Measurements from ENCODE around the gene BANF2. TPM values are rescaled to one million over a fixed set of nuclear protein-coding genes. Genes with fewer than 3 reads are reported as not detected.
"Not testable (repeated sequence)": the region's sequence is repeated elsewhere in the genome, so short reads cannot be mapped to it uniquely, and the experiment has no call there.

The BANF2 gene
- total and polyA plus RNA-seq, 2 experiments from 2014 or later, result not detected

GRCh38 chr20:17767624-17768023 is 67.9 kb downstream of the BANF2 start:
- H3K9ac ChIP-seq, result no peak overlapping the region
- no peaks in the 10 kb centered on the region for H3K36me3 ChIP-seq (ENCODE audit: low read depth)
- no peak for DNase-seq
- in situ Hi-C loops (cut with MboI), result no loop called here
- H3K4me3 ChIP-seq, result no peak overlapping the region
- H3K79me2 ChIP-seq (ENCODE audit: insufficient read depth), result no peaks in the 10 kb centered on the region
- no peaks in the 10 kb centered on the region for H4K20me1 ChIP-seq (ENCODE audit: insufficient read depth)
- WGBS, 2 experiments (ENCODE audit: low coverage in 1 of 2, low lambda C conversion rate in 2 of 2, missing lambda C conversion rate in 2 of 2), result 35 to 47% methylated on average over 2 of the region's 2 CpGs
- H3K27ac ChIP-seq, result no peak overlapping the region
- H3K9me2 ChIP-seq (ENCODE audit: insufficient read depth), result no peaks in the 10 kb centered on the region
- H3F3A ChIP-seq (ENCODE audit: insufficient read depth), result no peaks in the 10 kb centered on the region
- no peaks in the 10 kb centered on the region for H3K4me1 ChIP-seq (ENCODE audit: insufficient read depth)
- no peaks in the 10 kb centered on the region for H3K9me3 ChIP-seq (ENCODE audit: low read depth)
- H2AFZ ChIP-seq, result no peak overlapping the region
- no peak overlapping the region for H3K4me2 ChIP-seq (ENCODE audit: unreplicated experiment)
- H3K27me3 ChIP-seq (replicated peaks; ENCODE audit: insufficient read depth), result no peaks in the 10 kb centered on the region
- TF ChIP-seq EZH2 (IDR thresholded peaks at IDR 0.05; ENCODE audit: insufficient read depth, poor library complexity, severe bottlenecking) (no peak), EZH2phosphoT487 (IDR thresholded peaks at IDR 0.05; ENCODE audit: insufficient read depth, low read depth) (no peak)

GRCh38 chr20:17768271-17768670 is 68.5 kb downstream of the BANF2 start:
- 17 to 24% methylated on average over 2 of the region's 2 CpGs for WGBS, 2 experiments (ENCODE audit: low coverage in 1 of 2, low lambda C conversion rate in 2 of 2, missing lambda C conversion rate in 2 of 2)
- no peak overlapping the region for H3K27ac ChIP-seq
- H2AFZ ChIP-seq, result no peak overlapping the region
- H3K36me3 ChIP-seq (ENCODE audit: low read depth), result no peaks in the 10 kb centered on the region
- no peak for DNase-seq
- H3K27me3 ChIP-seq (replicated peaks; ENCODE audit: insufficient read depth), result no peaks in the 10 kb centered on the region
- in situ Hi-C loops (cut with MboI), result no loop called here
- H3K4me1 ChIP-seq (ENCODE audit: insufficient read depth), result no peaks in the 10 kb centered on the region
- no peak overlapping the region for H3K9ac ChIP-seq
- H3K9me2 ChIP-seq (ENCODE audit: insufficient read depth), result no peaks in the 10 kb centered on the region
- no peaks in the 10 kb centered on the region for H4K20me1 ChIP-seq (ENCODE audit: insufficient read depth)
- no peaks in the 10 kb centered on the region for H3K9me3 ChIP-seq (ENCODE audit: low read depth)
- no peaks in the 10 kb centered on the region for H3K79me2 ChIP-seq (ENCODE audit: insufficient read depth)
- H3K4me2 ChIP-seq (ENCODE audit: unreplicated experiment), result no peak overlapping the region
- H3K4me3 ChIP-seq, result no peak overlapping the region
- H3F3A ChIP-seq (ENCODE audit: insufficient read depth), result no peaks in the 10 kb centered on the region
- no peak for TF ChIP-seq EZH2 (IDR thresholded peaks at IDR 0.05; ENCODE audit: insufficient read depth, poor library complexity, severe bottlenecking)
- no peak for TF ChIP-seq EZH2phosphoT487 (IDR thresholded peaks at IDR 0.05; ENCODE audit: insufficient read depth, low read depth)

DNA sequence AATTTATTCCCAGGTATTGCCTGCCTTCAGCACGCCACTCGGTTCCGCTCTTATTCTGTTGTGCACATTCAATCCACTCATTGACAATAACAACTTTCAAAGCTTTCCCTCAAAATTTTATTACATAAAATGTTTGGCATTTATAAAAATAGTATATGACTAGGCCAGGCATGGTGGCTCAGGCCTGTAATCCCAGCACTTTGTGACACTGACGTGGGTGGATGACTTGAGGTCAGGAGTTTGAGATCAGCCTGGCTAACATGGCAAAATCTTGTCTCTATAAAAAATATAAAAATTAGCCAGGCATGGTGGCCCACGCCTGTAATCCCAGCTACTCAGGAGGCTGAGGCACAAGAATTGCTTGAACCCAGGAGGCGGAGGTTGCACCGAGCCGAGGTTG is 70.0 kb downstream of the BANF2 start:
- H3K9me2 ChIP-seq (ENCODE audit: insufficient read depth); H2AFZ ChIP-seq; DNase-seq; H3F3A ChIP-seq (ENCODE audit: insufficient read depth); H3K79me2 ChIP-seq (ENCODE audit: insufficient read depth); H3K4me2 ChIP-seq (ENCODE audit: unreplicated experiment); H3K9ac ChIP-seq; H3K4me3 ChIP-seq; H4K20me1 ChIP-seq (ENCODE audit: insufficient read depth); in situ Hi-C loops (cut with MboI); H3K36me3 ChIP-seq (ENCODE audit: low read depth); H3K9me3 ChIP-seq (ENCODE audit: low read depth); H3K27ac ChIP-seq; H3K4me1 ChIP-seq (ENCODE audit: insufficient read depth); H3K27me3 ChIP-seq (replicated peaks; ENCODE audit: insufficient read depth): not testable (repeated sequence)
- WGBS, 2 experiments (ENCODE audit: low coverage in 1 of 2, low lambda C conversion rate in 2 of 2, missing lambda C conversion rate in 2 of 2), result 86 to 90% methylated on average over 8 of the region's 8 CpGs

DNA sequence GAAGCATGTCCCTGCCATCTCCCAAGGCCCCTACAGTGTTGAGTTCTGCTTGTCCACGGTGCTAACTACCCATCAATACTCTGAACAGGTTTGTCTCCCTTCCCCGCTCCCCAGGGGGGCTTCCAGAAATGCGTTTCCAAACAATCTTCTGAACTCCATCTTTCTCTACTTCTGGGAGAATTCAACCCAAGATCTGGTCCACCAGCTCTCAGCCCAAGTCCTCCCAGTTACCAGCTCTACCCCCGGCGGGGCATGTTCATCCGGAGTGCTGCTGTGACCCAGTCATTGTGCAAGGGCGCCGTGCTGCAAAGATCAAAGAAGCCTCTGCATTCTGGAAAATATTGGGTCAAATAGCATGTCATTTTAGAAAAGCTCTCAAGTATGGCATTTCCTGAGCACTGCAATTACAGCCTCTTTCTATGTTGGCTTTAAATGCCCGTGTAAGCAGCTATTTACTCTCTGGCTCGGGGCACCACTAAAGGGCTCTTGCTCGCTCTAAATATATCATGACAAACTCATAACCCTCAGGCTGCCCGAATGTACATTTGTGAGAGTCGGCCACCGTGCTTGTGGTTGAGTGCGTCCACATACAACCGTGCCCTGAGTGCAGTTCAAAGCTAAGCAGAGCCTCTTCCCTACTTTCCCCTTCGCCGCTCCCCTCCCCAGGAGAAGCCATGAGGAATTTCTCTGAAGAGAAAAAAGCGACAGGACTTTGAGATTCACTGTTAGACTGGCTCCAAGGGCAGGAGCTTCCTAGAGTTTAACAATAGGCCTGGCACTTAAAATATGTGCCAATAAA is 71.6 kb downstream of the BANF2 start:
- in situ Hi-C loops (cut with MboI), result no loop called here
- Histone ChIP-seq H3K27me3 (replicated peaks; ENCODE audit: insufficient read depth) (no peaks in the 10 kb centered on the region), H3K27ac (no peak overlapping the region), H3K4me3 (no peak overlapping the region), H3F3A (ENCODE audit: insufficient read depth) (no peaks in the 10 kb centered on the region), H2AFZ (no peak overlapping the region), H3K9ac (no peak overlapping the region), H4K20me1 (ENCODE audit: insufficient read depth) (no peaks in the 10 kb centered on the region), H3K36me3 (ENCODE audit: low read depth) (no peaks in the 10 kb centered on the region), H3K79me2 (ENCODE audit: insufficient read depth) (no peaks in the 10 kb centered on the region), H3K4me2 (ENCODE audit: unreplicated experiment) (no peak overlapping the region), H3K9me2 (ENCODE audit: insufficient read depth) (no peaks in the 10 kb centered on the region), H3K9me3 (ENCODE audit: low read depth) (no peaks in the 10 kb centered on the region), H3K4me1 (ENCODE audit: insufficient read depth) (no peaks in the 10 kb centered on the region)
- no peak for DNase-seq
- 82% methylated on average over 19 of the region's 19 CpGs for WGBS, 2 experiments (ENCODE audit: low coverage in 1 of 2, low lambda C conversion rate in 2 of 2, missing lambda C conversion rate in 2 of 2)
- TF ChIP-seq EZH2phosphoT487 (IDR thresholded peaks at IDR 0.05; ENCODE audit: insufficient read depth, low read depth) (no peak), EZH2 (IDR thresholded peaks at IDR 0.05; ENCODE audit: insufficient read depth, poor library complexity, severe bottlenecking) (no peak)

- H2AFZ ChIP-seq, result no peak overlapping the region
- no peak overlapping the region for H3K27ac ChIP-seq
- no peaks in the 10 kb centered on the region for H3F3A ChIP-seq (ENCODE audit: insufficient read depth)
- TF ChIP-seq EZH2phosphoT487 (IDR thresholded peaks at IDR 0.05; ENCODE audit: insufficient read depth, low read depth), result no peak
- TF ChIP-seq EZH2 (IDR thresholded peaks at IDR 0.05; ENCODE audit: insufficient read depth, poor library complexity, severe bottlenecking), result no peak
- no peak overlapping the region for H3K9ac ChIP-seq
- WGBS, 2 experiments (ENCODE audit: low coverage in 1 of 2, low lambda C conversion rate in 2 of 2, missing lambda C conversion rate in 2 of 2), result 58 to 60% methylated on average over 3 of the region's 3 CpGs
- H3K4me3 ChIP-seq, result no peak overlapping the region
- H3K79me2 ChIP-seq (ENCODE audit: insufficient read depth), result no peaks in the 10 kb centered on the region
- H3K27me3 ChIP-seq (replicated peaks; ENCODE audit: insufficient read depth), result no peaks in the 10 kb centered on the region
- no peaks in the 10 kb centered on the region for H3K9me2 ChIP-seq (ENCODE audit: insufficient read depth)
- H3K36me3 ChIP-seq (ENCODE audit: low read depth), result no peaks in the 10 kb centered on the region
- no peaks in the 10 kb centered on the region for H3K9me3 ChIP-seq (ENCODE audit: low read depth)
- no peaks in the 10 kb centered on the region for H3K4me1 ChIP-seq (ENCODE audit: insufficient read depth)
- no peak for DNase-seq
- no peak overlapping the region for H3K4me2 ChIP-seq (ENCODE audit: unreplicated experiment)
- H4K20me1 ChIP-seq (ENCODE audit: insufficient read depth), result no peaks in the 10 kb centered on the region
- in situ Hi-C loops (cut with MboI), result no loop called here
Measured at GRCh38 chr20:17772005-17772343, 72.2 kb downstream of the BANF2 start.

Data from GM23248 (cell line).